Vagina (tissue), 2 donors: ENCODE measurements around the gene ADI1. TPM values are rescaled to one million over a fixed set of nuclear protein-coding genes. Genes with fewer than 3 reads are reported as not detected.

Experiments
- DNase-seq, 2 donors: peaks; one replicate each; pipeline ENCODE4 v3.0.0-alpha.2; 2017; ENCODE audit errors: extremely low spot score in 2 of 2
- H3K27ac ChIP-seq: fragments of 200-600 bp; sonication (generic); one replicate; pipeline ENCODE4 v1.5.1; 2019
- H3K27me3 ChIP-seq: fragments of 200-600 bp; sonication (generic); one replicate; pipeline ENCODE4 v1.5.1; 2019
- H3K36me3 ChIP-seq, 2 donors: fragments of 200-600 bp; sonication (generic); one replicate each; pipeline ENCODE4 v1.5.1; 2017 to 2019
- H3K4me1 ChIP-seq: fragments of 200-600 bp; sonication (generic); one replicate; pipeline ENCODE4 v1.5.1; 2019
- H3K4me3 ChIP-seq, 2 donors: fragments of 200-600 bp; sonication (generic); 1 replicate in 1 of 2; 2 replicates in 1 of 2; pipeline ENCODE4 v1.5.1; 2016 to 2019
- H3K9me3 ChIP-seq: fragments of 200-600 bp; sonication (generic); one replicate; pipeline ENCODE4 v1.5.1; 2019
- CTCF ChIP-seq, 3 experiments: fragments of 450-650 bp in 2 of 3; fragments of 200-600 bp in 1 of 3; sonication (generic) in 1 of 3; IDR thresholded peaks; one replicate each; pipeline ENCODE4 v1.5.1; 2017 to 2019; ENCODE audit warnings: antibody characterized with exemption in 3 of 3, mild to moderate bottlenecking in 2 of 3, moderate library complexity in 2 of 3
- POLR2A ChIP-seq, 2 donors: fragments of 450-650 bp; IDR thresholded peaks; one replicate each; pipeline ENCODE4 v1.6.1; 2017; ENCODE audit warnings: antibody characterized with exemption in 2 of 2, mild to moderate bottlenecking in 2 of 2, moderate library complexity in 2 of 2
- POLR2AphosphoS5 ChIP-seq, 2 donors: sonication (generic); formaldehyde crosslinking; IDR thresholded peaks; one replicate each; pipeline ENCODE4 v1.9.0; 2017; ENCODE audit warnings: antibody characterized with exemption in 2 of 2, mild to moderate bottlenecking in 2 of 2, low read depth in 1 of 2; ENCODE audit not compliant: insufficient read depth in 1 of 2
- intact Hi-C: fragments of 100-400 bp; cut with DNase I; formaldehyde crosslinking; loops from one replicate; pipeline ENCODE4 v1.15.1; 2023
- total RNA-seq: library from RNA; depleted of rRNA; stranded (reverse); fragments of >200 nt; gene quantifications from one replicate; pipeline ENCODE4 v1.2.3, GENCODE V29; 2016

Gene ADI1
- total RNA-seq, 1 donor from 2014 or later, result 26.3 TPM

GRCh38 chr2:3465328-3465727 is 54.0 kb downstream of the ADI1 start:
- TF ChIP-seq CTCF (IDR thresholded peaks at IDR 0.05) (no peak), POLR2A (IDR thresholded peaks at IDR 0.05) (no peak), POLR2AphosphoS5 (IDR thresholded peaks at IDR 0.05; ENCODE audit: insufficient read depth in 1 of 2, low read depth in 1 of 2) (no peak)
- Histone ChIP-seq H3K27me3 (no peaks in the 10 kb centered on the region), H3K27ac (peak overlapping the region; percentile 58), H3K9me3 (no peaks in the 10 kb centered on the region), H3K4me3 (no peak overlapping the region), H3K36me3 (peaks cover 0 to 55% of the 10 kb centered on the region in 2 donors), H3K4me1 (peaks cover 22% of the 10 kb centered on the region)
- no peak for DNase-seq
- intact Hi-C loops, result no loop called here

- Histone ChIP-seq H3K27ac (no peak overlapping the region), H3K4me3 (no peak overlapping the region), H3K4me1 (peaks cover 16% of the 10 kb centered on the region), H3K27me3 (no peaks in the 10 kb centered on the region), H3K36me3 (peaks cover 0 to 55% of the 10 kb centered on the region in 2 donors), H3K9me3 (no peaks in the 10 kb centered on the region)
- intact Hi-C loops, result no loop called here
- DNase-seq, result no peak
- no peak for TF ChIP-seq POLR2A (IDR thresholded peaks at IDR 0.05)
- TF ChIP-seq POLR2AphosphoS5 (IDR thresholded peaks at IDR 0.05; ENCODE audit: insufficient read depth in 1 of 2, low read depth in 1 of 2), result no peak
- TF ChIP-seq CTCF (IDR thresholded peaks at IDR 0.05), result no peak
These were observed 54.8 kb downstream of the ADI1 start for GRCh38 chr2:3464401-3465005.

GRCh38 chr2:3463944-3464343 is 55.4 kb downstream of the ADI1 start:
- no peak for DNase-seq
- H3K9me3 ChIP-seq, result no peaks in the 10 kb centered on the region
- H3K27ac ChIP-seq, result no peak overlapping the region
- peaks cover 10% of the 10 kb centered on the region for H3K4me1 ChIP-seq
- no peaks in the 10 kb centered on the region for H3K27me3 ChIP-seq
- intact Hi-C loops, result no loop called here
- no peak for TF ChIP-seq POLR2A (IDR thresholded peaks at IDR 0.05)
- no peak for TF ChIP-seq CTCF (IDR thresholded peaks at IDR 0.05)
- TF ChIP-seq POLR2AphosphoS5 (IDR thresholded peaks at IDR 0.05; ENCODE audit: insufficient read depth in 1 of 2, low read depth in 1 of 2), result no peak
- no peak overlapping the region for H3K4me3 ChIP-seq
- peaks cover 0 to 53% of the 10 kb centered on the region in 2 donors for H3K36me3 ChIP-seq

GRCh38 chr2:3463186-3463835 is 56.0 kb downstream of the ADI1 start:
- H3K27me3 ChIP-seq, result no peaks in the 10 kb centered on the region
- no peak overlapping the region for H3K27ac ChIP-seq
- H3K36me3 ChIP-seq, result peaks cover 0 to 53% of the 10 kb centered on the region in 2 donors
- no peak overlapping the region for H3K4me3 ChIP-seq
- no peaks in the 10 kb centered on the region for H3K9me3 ChIP-seq
- intact Hi-C loops, result no loop called here
- TF ChIP-seq CTCF (IDR thresholded peaks at IDR 0.05) (no peak), POLR2A (IDR thresholded peaks at IDR 0.05) (no peak), POLR2AphosphoS5 (IDR thresholded peaks at IDR 0.05; ENCODE audit: insufficient read depth in 1 of 2, low read depth in 1 of 2) (no peak)
- H3K4me1 ChIP-seq, result peaks cover 10% of the 10 kb centered on the region
- DNase-seq, result no peak

GRCh38 chr2:3462493-3463104 is 56.7 kb downstream of the ADI1 start:
- DNase-seq, result no peak
- H3K27ac ChIP-seq, result no peak overlapping the region
- H3K27me3 ChIP-seq, result no peaks in the 10 kb centered on the region
- no peak overlapping the region for H3K4me3 ChIP-seq
- intact Hi-C loops, result no loop called here
- TF ChIP-seq CTCF (IDR thresholded peaks at IDR 0.05) (no peak), POLR2AphosphoS5 (IDR thresholded peaks at IDR 0.05; ENCODE audit: insufficient read depth in 1 of 2, low read depth in 1 of 2) (no peak), POLR2A (IDR thresholded peaks at IDR 0.05) (no peak)
- H3K4me1 ChIP-seq, result peaks cover 10% of the 10 kb centered on the region
- no peaks in the 10 kb centered on the region for H3K9me3 ChIP-seq
- peaks cover 0 to 53% of the 10 kb centered on the region in 2 donors for H3K36me3 ChIP-seq
